KOPT-K1 (cell line): ENCODE measurements around the gene KCTD20.

Experiments
- H3K27ac ChIP-seq: fragments of 200-600 bp; sonication (generic); 2 replicates; pipeline ENCODE4 v1.5.1; 2016; ENCODE audit warnings: antibody characterized with exemption, mild to moderate bottlenecking, low read depth, low read length; ENCODE audit not compliant: poor library complexity, severe bottlenecking
- H3K36me3 ChIP-seq: fragments of 200-600 bp; sonication (generic); 2 replicates; pipeline ENCODE4 v1.5.1; 2017; ENCODE audit warnings: antibody characterized with exemption, mild to moderate bottlenecking, low read length, moderate library complexity; ENCODE audit not compliant: insufficient read depth
- H3K9me3 ChIP-seq: fragments of 200-600 bp; sonication (generic); 2 replicates; pipeline ENCODE4 v1.5.1; 2017; ENCODE audit warnings: antibody characterized with exemption, low read length, mild to moderate bottlenecking; ENCODE audit not compliant: insufficient read depth, poor library complexity, severe bottlenecking

Gene KCTD20

GRCh38 chr6:36523451-36523850 lies 80.7 kb downstream of the KCTD20 start:
- H3K36me3 ChIP-seq: peaks cover 88% of the 10 kb centered on the region
- no peaks in the 10 kb centered on the region for H3K9me3 ChIP-seq
- no peak overlapping the region for H3K27ac ChIP-seq

- Histone ChIP-seq H3K36me3 (peaks cover 86% of the 10 kb centered on the region), H3K9me3 (no peaks in the 10 kb centered on the region)
These were observed 81.2 kb downstream of the KCTD20 start for GRCh38 chr6:36523936-36524499.

DNA sequence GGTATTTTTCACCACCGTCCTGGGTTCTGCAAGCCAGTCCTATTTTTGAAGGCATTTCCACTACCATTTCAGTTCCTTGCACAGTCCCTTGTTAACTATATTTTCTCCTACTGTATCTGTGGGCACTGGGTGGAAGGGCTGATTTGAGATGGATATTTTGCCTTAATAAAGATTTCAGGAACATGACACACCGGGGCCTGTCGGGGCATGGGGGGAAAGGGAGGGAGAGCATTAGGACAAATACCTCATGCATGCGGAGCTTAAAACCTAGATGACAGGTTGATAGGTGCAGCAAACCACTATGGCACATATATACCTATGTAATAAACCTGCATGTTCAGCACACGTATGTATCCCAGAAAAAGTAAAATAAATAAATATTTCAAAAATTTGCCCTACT lies 82.1 kb downstream of the KCTD20 start:
- Histone ChIP-seq H3K9me3 (no peaks in the 10 kb centered on the region), H3K27ac (no peak overlapping the region), H3K36me3 (peaks cover 86% of the 10 kb centered on the region)

More at GRCh38 chr6:36523936-36524499, 81.2 kb downstream of the KCTD20 start:
- H3K27ac ChIP-seq: no peak overlapping the region

DNA sequence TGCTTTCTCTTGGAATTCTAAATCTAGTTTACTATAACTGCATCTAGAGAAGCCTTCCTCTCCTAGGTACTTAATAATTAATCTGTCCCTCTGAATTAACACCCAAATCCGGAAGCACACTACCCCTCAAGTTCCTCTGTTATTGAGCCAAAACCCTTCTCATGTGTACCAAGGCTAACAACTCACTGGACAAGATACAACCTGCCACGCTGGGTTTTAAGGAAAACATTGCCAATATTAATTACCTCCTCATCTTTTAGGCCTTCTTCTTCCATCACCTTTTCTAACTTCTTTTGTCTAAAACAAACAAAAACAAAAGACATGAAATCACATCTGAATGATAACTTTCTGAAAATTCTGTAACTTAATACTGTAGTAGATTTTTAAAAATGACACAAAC lies 82.5 kb downstream of the KCTD20 start:
- peaks cover 84% of the 10 kb centered on the region for H3K36me3 ChIP-seq
- no peaks in the 10 kb centered on the region for H3K9me3 ChIP-seq
- no peak overlapping the region for H3K27ac ChIP-seq

- Histone ChIP-seq H3K9me3 (no peaks in the 10 kb centered on the region), H3K27ac (no peak overlapping the region), H3K36me3 (peaks cover 84% of the 10 kb centered on the region)
These were observed 83.3 kb downstream of the KCTD20 start for GRCh38 chr6:36526066-36526465.

DNA sequence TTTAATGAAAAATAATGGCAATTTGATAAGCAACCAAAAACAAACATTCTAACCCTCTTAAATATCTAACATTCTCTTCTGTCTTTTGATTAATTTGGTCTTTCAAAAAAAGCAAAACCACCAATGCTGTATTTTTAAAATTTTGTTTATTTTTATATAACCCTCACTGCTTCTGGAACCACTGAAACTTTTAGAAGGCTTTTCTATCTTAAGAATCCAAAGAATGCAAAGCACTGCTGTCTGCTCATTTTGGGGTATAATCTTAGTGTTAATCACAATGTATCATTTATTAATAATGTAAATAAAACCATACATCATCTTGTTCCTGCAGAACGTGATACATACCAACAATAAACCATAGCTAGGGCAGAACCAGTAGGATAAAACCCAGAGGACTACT lies 90.5 kb downstream of the KCTD20 start:
- H3K9me3 ChIP-seq: no peaks in the 10 kb centered on the region
- H3K27ac ChIP-seq: no peak overlapping the region
- H3K36me3 ChIP-seq: peaks cover 90% of the 10 kb centered on the region

GRCh38 chr6:36536873-36537547 lies 94.2 kb downstream of the KCTD20 start:
- no peaks in the 10 kb centered on the region for H3K9me3 ChIP-seq
- no peak overlapping the region for H3K27ac ChIP-seq
- H3K36me3 ChIP-seq: peaks cover 90% of the 10 kb centered on the region

GRCh38 chr6:36539814-36540568 lies 97.2 kb downstream of the KCTD20 start:
- H3K36me3 ChIP-seq: peaks cover 71% of the 10 kb centered on the region
- H3K27ac ChIP-seq: no peak overlapping the region
- H3K9me3 ChIP-seq: no peaks in the 10 kb centered on the region
